Caco-2 (cell line): ENCODE data around the gene TMCC1. TPM values are rescaled to one million over a fixed set of nuclear protein-coding genes. Genes with fewer than 3 reads are reported as not detected.
A peak's percentile ranks its signal among the peaks of the same experiment; 100 is the strongest.

Source experiments
- BruUV-seq: library from RNA; stranded (reverse); fragments of 400-500 nt; replicated peaks from 2 replicates; lab custom pipeline; 2021; lab: Mats Ljungman, UMichigan
- CTCF ChIA-PET: fragments of 300-600 bp; sonication (Branson Sonifier 250); formaldehyde crosslinking; loops from one replicate; lab custom pipeline; 2022; ENCODE audit warnings: antibody characterized with exemption; lab: Charles Lee
- POLR2A ChIA-PET: fragments of 300-600 bp; sonication (Branson Sonifier 250); formaldehyde crosslinking; loops from one replicate; lab custom pipeline; 2022; ENCODE audit warnings: antibody characterized with exemption; lab: Charles Lee
- DNase-seq, 2 experiments: peaks; one replicate each; pipeline versions ENCODE4 v3.0.0 to v3.0.0-alpha.2; 2020 to 2022
- H3K27me3 ChIP-seq: replicated peaks from 2 replicates; pipeline ENCODE4 v1.6.0; 2011; ENCODE audit warnings: low read length; ENCODE audit not compliant: control insufficient read depth, insufficient read depth
- H3K36me3 ChIP-seq: 2 replicates; pipeline ENCODE4 v1.5.1; 2011; ENCODE audit warnings: low read length; ENCODE audit not compliant: control insufficient read depth, insufficient read depth
- H3K4me1 ChIP-seq: fragments of 250-450 bp; sonication (Bioruptor Pico); 2 replicates; pipeline ENCODE4 v1.5.1; 2020; ENCODE audit warnings: mild to moderate bottlenecking
- H3K4me3 ChIP-seq: 2 replicates; pipeline ENCODE4 v1.5.1; 2011; ENCODE audit warnings: low read depth, mild to moderate bottlenecking, control low read depth, low read length
- H3K9me3 ChIP-seq: fragments of 250-450 bp; sonication (Bioruptor Pico); 2 replicates; pipeline ENCODE4 v1.5.1; 2020; ENCODE audit warnings: mild to moderate bottlenecking, moderate library complexity
- H3K27ac Mint-ChIP-seq: one replicate; pipeline ENCODE4 v1.8.0; 2022; ENCODE audit warnings: mixed read lengths; ENCODE audit not compliant: unreplicated experiment
- H3K27me3 Mint-ChIP-seq: one replicate; pipeline ENCODE4 v1.8.0; 2022; ENCODE audit warnings: mixed read lengths; ENCODE audit not compliant: insufficient read depth, unreplicated experiment
- H3K36me3 Mint-ChIP-seq: one replicate; pipeline ENCODE4 v1.8.0; 2022; ENCODE audit warnings: mild to moderate bottlenecking, mixed read lengths; ENCODE audit not compliant: insufficient read depth, unreplicated experiment
- H3K4me1 Mint-ChIP-seq: one replicate; pipeline ENCODE4 v1.8.0; 2022; ENCODE audit warnings: low read depth, mixed read lengths; ENCODE audit not compliant: unreplicated experiment
- H3K4me3 Mint-ChIP-seq: one replicate; pipeline ENCODE4 v1.8.0; 2022; ENCODE audit warnings: mild to moderate bottlenecking, moderate library complexity, mixed read lengths; ENCODE audit not compliant: unreplicated experiment
- H3K9me3 Mint-ChIP-seq: one replicate; pipeline ENCODE4 v1.8.0; 2022; ENCODE audit warnings: mixed read lengths; ENCODE audit not compliant: unreplicated experiment
- CTCF ChIP-seq, 2 experiments: fragments of 200-600 bp in 1 of 2; IDR thresholded peaks; 1 replicate in 1 of 2; 2 replicates in 1 of 2; pipeline versions ENCODE4 v1.5.1 to v1.8.0; 2011 to 2022; ENCODE audit warnings: antibody characterized with exemption in 1 of 2, control low read depth in 1 of 2, inconsistent platforms in 1 of 2, low read depth in 1 of 2, low read length in 1 of 2, mild to moderate bottlenecking in 1 of 2, moderate library complexity in 1 of 2; ENCODE audit not compliant: insufficient read depth in 1 of 2, severe bottlenecking in 1 of 2, unreplicated experiment in 1 of 2
- intact Hi-C: fragments of 100-400 bp; cut with micrococcal nuclease; formaldehyde crosslinking; loops from one replicate; pipeline ENCODE4 v1.10.0; 2022; ENCODE audit not compliant: unreplicated experiment
- total RNA-seq: library from RNA; stranded (reverse); gene quantifications from 2 replicates; pipeline ENCODE4 v1.2.3, GENCODE V29; 2022

TMCC1 gene
- total RNA-seq, 1 experiment from 2014 or later: 27.8 TPM

- DNase-seq: no peak
- POLR2A ChIA-PET: no interaction called here
- Mint-ChIP-seq H3K36me3 (peaks cover 7% of the 10 kb centered on the region), H3K4me1 (peaks cover 6% of the 10 kb centered on the region), H3K27ac (no peak overlapping the region), H3K9me3 (no peaks in the 10 kb centered on the region), H3K4me3 (no peak overlapping the region), H3K27me3 (no peaks in the 10 kb centered on the region)
- no peaks in the 10 kb centered on the region for H3K36me3 ChIP-seq
- CTCF ChIA-PET: interaction anchor here (0.8 kb wide), 1 partner anchor 120 kb away, joined by 4 read pairs; no protein-coding TSS in a partner anchor
- H3K27me3 ChIP-seq: no peaks in the 10 kb centered on the region
- intact Hi-C loops: no loop called here
- no TSS peak for BruUV-seq
- TF ChIP-seq CTCF (IDR thresholded peaks at IDR 0.05; ENCODE audit: insufficient read depth in 1 of 2, low read depth in 1 of 2, low read length in 1 of 2, severe bottlenecking in 1 of 2, unreplicated experiment in 1 of 2): no peak
- peaks cover 22% of the 10 kb centered on the region for H3K4me1 ChIP-seq
- no peaks in the 10 kb centered on the region for H3K9me3 ChIP-seq
- H3K4me3 ChIP-seq: no peak overlapping the region
These were observed 283.2 kb downstream of the TMCC1 start for GRCh38 chr3:129610276-129610675.

DNA sequence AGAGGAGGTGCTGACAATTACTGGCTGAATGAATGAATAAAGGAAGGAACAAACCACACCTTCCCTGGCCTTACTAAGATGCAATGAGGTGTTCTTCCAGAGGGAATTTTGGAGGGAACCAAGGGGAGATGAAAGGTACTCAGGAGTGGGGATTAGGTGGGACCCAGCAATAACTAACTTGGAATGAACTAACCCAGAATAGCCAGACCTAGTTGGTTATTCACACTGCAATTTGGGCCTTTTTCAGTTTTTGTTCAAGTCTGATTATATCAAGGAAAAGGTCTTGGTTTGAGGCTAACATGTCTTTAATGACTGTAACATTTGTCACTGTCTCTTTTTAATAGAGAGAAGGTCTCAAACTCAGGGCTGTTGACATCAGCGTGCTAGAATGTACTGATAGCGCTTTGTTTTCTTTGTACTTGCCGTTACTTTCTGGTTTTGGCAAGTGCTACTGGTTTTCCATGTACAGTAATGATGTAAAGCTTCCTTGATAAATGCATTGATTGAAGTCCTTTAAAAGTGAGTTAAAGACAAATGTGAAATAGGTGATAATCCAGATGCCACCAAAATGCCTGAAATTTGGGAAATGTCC is 283.8 kb downstream of the TMCC1 start:
- no peak overlapping the region for H3K4me3 Mint-ChIP-seq
- ChIA-PET CTCF (interaction anchor here (0.8 kb wide), 1 partner anchor 120 kb away, joined by 4 read pairs; no protein-coding TSS in a partner anchor), POLR2A (no interaction called here)
- H3K4me3 ChIP-seq: no peak overlapping the region
- H3K27ac Mint-ChIP-seq: no peak overlapping the region
- H3K36me3 Mint-ChIP-seq: peaks cover 7% of the 10 kb centered on the region
- no peak for DNase-seq
- H3K9me3 ChIP-seq: no peaks in the 10 kb centered on the region
- peaks cover 7% of the 10 kb centered on the region for H3K4me1 Mint-ChIP-seq
- H3K27me3 Mint-ChIP-seq: no peaks in the 10 kb centered on the region
- no peaks in the 10 kb centered on the region for H3K9me3 Mint-ChIP-seq
- no TSS peak for BruUV-seq
- H3K4me1 ChIP-seq: peaks cover 24% of the 10 kb centered on the region
- H3K36me3 ChIP-seq: no peaks in the 10 kb centered on the region
- no peak for TF ChIP-seq CTCF (IDR thresholded peaks at IDR 0.05; ENCODE audit: insufficient read depth in 1 of 2, low read depth in 1 of 2, low read length in 1 of 2, severe bottlenecking in 1 of 2, unreplicated experiment in 1 of 2)
- intact Hi-C loops: loop anchor here (5.0 kb wide), 1 partner anchor 117 kb away; no protein-coding TSS in a partner anchor
- no peaks in the 10 kb centered on the region for H3K27me3 ChIP-seq

- peak overlapping the region; percentile 14 for H3K4me3 Mint-ChIP-seq
These were observed 284.4 kb downstream of the TMCC1 start for GRCh38 chr3:129608936-129609590.

More at GRCh38 chr3:129608936-129609590, 284.4 kb downstream of the TMCC1 start:
- CTCF ChIA-PET: no interaction called here
- no peaks in the 10 kb centered on the region for H3K36me3 ChIP-seq
- peaks cover 7% of the 10 kb centered on the region for H3K36me3 Mint-ChIP-seq
- POLR2A ChIA-PET: no interaction called here
- no peaks in the 10 kb centered on the region for H3K27me3 ChIP-seq
- intact Hi-C loops: loop anchor here (5.0 kb wide), 1 partner anchor 117 kb away; no protein-coding TSS in a partner anchor
- H3K4me1 Mint-ChIP-seq: peaks cover 13% of the 10 kb centered on the region
- H3K27ac Mint-ChIP-seq: no peak overlapping the region
- BruUV-seq: no TSS peak
- no peak for TF ChIP-seq CTCF (IDR thresholded peaks at IDR 0.05; ENCODE audit: insufficient read depth in 1 of 2, low read depth in 1 of 2, low read length in 1 of 2, severe bottlenecking in 1 of 2, unreplicated experiment in 1 of 2)
- no peak overlapping the region for H3K4me3 ChIP-seq
- H3K9me3 Mint-ChIP-seq: no peaks in the 10 kb centered on the region
- no peaks in the 10 kb centered on the region for H3K27me3 Mint-ChIP-seq
- DNase-seq: no peak
- no peaks in the 10 kb centered on the region for H3K9me3 ChIP-seq
- H3K4me1 ChIP-seq: peaks cover 30% of the 10 kb centered on the region
